Keratinocyte (primary cell): Measurements from ENCODE around the gene C6orf52.

ENCODE experiments used
- CTCF ChIP-seq, 3 experiments: IDR thresholded peaks in 1 of 3; conservative IDR thresholded peaks in 1 of 3; optimal IDR thresholded peaks in 1 of 3; 2 replicates in 2 of 3; 3 replicates in 1 of 3; pipeline versions ENCODE3 to v1.5.1; 2011; ENCODE audit warnings: low read length in 3 of 3, mild to moderate bottlenecking in 3 of 3, moderate library complexity in 2 of 3, control low read depth in 1 of 3, inconsistent platforms in 1 of 3; ENCODE audit not compliant: insufficient read depth in 2 of 3; ENCODE audit errors: extremely low read depth in 1 of 3
- EZH2 ChIP-seq: IDR thresholded peaks from one replicate; pipeline ENCODE4 v1.6.1; 2012; ENCODE audit warnings: inconsistent platforms, mild to moderate bottlenecking, low read length, moderate library complexity

- TF ChIP-seq CTCF (optimal IDR thresholded peaks at IDR 0.05 in 1 of 3, IDR thresholded peaks at IDR 0.05 in 1 of 3, conservative IDR thresholded peaks at IDR 0.05 in 1 of 3; ENCODE audit: extremely low read depth in 1 of 3, insufficient read depth in 2 of 3, low read length in 3 of 3): no peak
- TF ChIP-seq EZH2: no peak
Observed at GRCh38 chr6:10725044-10725443, 30.6 kb upstream of the C6orf52 start.
